Neural cell (in vitro differentiated cells): ENCODE measurements around the gene INPP5F. TPM values are rescaled to one million over a fixed set of nuclear protein-coding genes. Genes with fewer than 3 reads are reported as not detected.

Experiments used
- H2AFZ ChIP-seq: fragments of 200-600, 300-800 bp; sonication (generic), shearing (Covaris generic); 2 replicates; pipeline ENCODE4 v1.6.0; 2014; ENCODE audit warnings: low read depth, mild to moderate bottlenecking, antibody characterized with exemption, low read length, moderate library complexity
- H3F3A ChIP-seq: fragments of 200-600 bp; shearing (Covaris generic); 2 replicates; pipeline ENCODE4 v1.6.1; 2016; ENCODE audit warnings: mild to moderate bottlenecking, moderate library complexity, mixed read lengths, antibody characterized with exemption, low read length; ENCODE audit not compliant: insufficient read depth, poor library complexity, severe bottlenecking
- H3K27ac ChIP-seq: fragments of 200-600, 300-800 bp; sonication (generic), shearing (Covaris generic); 2 replicates; pipeline ENCODE4 v1.5.1; 2014; ENCODE audit warnings: mild to moderate bottlenecking, low read length, moderate library complexity
- H3K27me3 ChIP-seq: fragments of 300-800, 200-600 bp; sonication (generic), shearing (Covaris generic); 2 replicates; pipeline ENCODE4 v1.6.0; 2014; ENCODE audit warnings: mild to moderate bottlenecking, low read depth, low read length, moderate library complexity; ENCODE audit not compliant: insufficient read depth
- H3K36me3 ChIP-seq: fragments of 300-800, 200-600 bp; sonication (generic), shearing (Covaris generic); 2 replicates; pipeline ENCODE4 v1.5.1; 2014; ENCODE audit warnings: mild to moderate bottlenecking, antibody characterized with exemption, low read length, moderate library complexity; ENCODE audit not compliant: insufficient read depth
- H3K4me2 ChIP-seq: fragments of 300-800, 200-600 bp; sonication (generic), shearing (Covaris generic); 2 replicates; pipeline ENCODE4 v1.6.0; 2014; ENCODE audit warnings: mild to moderate bottlenecking, low read length
- H3K4me3 ChIP-seq: fragments of 300-800, 200-600 bp; sonication (generic), shearing (Covaris generic); 2 replicates; pipeline ENCODE4 v1.5.1; 2014; ENCODE audit warnings: mild to moderate bottlenecking, low read length, moderate library complexity
- H3K79me2 ChIP-seq: fragments of 200-600 bp; shearing (Covaris generic); replicated peaks from 2 replicates; pipeline ENCODE4 v1.6.0; 2014; ENCODE audit warnings: mild to moderate bottlenecking, low read length, moderate library complexity; ENCODE audit not compliant: insufficient read depth
- H3K9ac ChIP-seq: fragments of 300-800, 200-600 bp; sonication (generic), shearing (Covaris generic); 2 replicates; pipeline ENCODE4 v1.6.1; 2016; ENCODE audit warnings: mild to moderate bottlenecking, low read length, mixed read lengths
- H3K9me2 ChIP-seq: fragments of 200-600 bp; shearing (Covaris generic); 2 replicates; pipeline ENCODE4 v1.6.1; 2016; ENCODE audit warnings: mild to moderate bottlenecking, low read length, mixed read lengths; ENCODE audit not compliant: insufficient read depth
- H3K9me3 ChIP-seq: fragments of 200-600, 300-800 bp; sonication (generic), shearing (Covaris generic); 2 replicates; pipeline ENCODE4 v1.6.1; 2016; ENCODE audit warnings: mild to moderate bottlenecking, mixed run types, low read length, moderate library complexity, mixed read lengths
- H4K20me1 ChIP-seq: fragments of 200-600 bp; shearing (Covaris generic); 2 replicates; pipeline ENCODE4 v1.6.1; 2016; ENCODE audit warnings: mild to moderate bottlenecking, mixed run types; ENCODE audit not compliant: insufficient read depth
- EP300 ChIP-seq: fragments of 450-650 bp; conservative IDR thresholded peaks from 2 replicates; pipeline ENCODE4 v1.6.1; 2014; ENCODE audit warnings: antibody characterized with exemption, mild to moderate bottlenecking, moderate library complexity; ENCODE audit not compliant: poor library complexity, severe bottlenecking
- EZH2 ChIP-seq: fragments of 200-600, 300-800 bp; shearing (Covaris generic), sonication (generic); IDR thresholded peaks from 2 replicates; pipeline ENCODE4 v1.6.1; 2014; ENCODE audit warnings: antibody characterized with exemption, low read length, borderline replicate concordance, mild to moderate bottlenecking; ENCODE audit not compliant: insufficient read depth, poor library complexity, severe bottlenecking
- MXI1 ChIP-seq: fragments of 450-650 bp; conservative IDR thresholded peaks from 2 replicates; pipeline ENCODE4 v1.6.1; 2014; ENCODE audit warnings: antibody characterized with exemption, mild to moderate bottlenecking; ENCODE audit not compliant: poor library complexity, severe bottlenecking
- POLR2AphosphoS5 ChIP-seq: IDR thresholded peaks from 2 replicates; pipeline ENCODE4 v1.6.1; 2012
- RAD21 ChIP-seq: fragments of 450-650 bp; conservative IDR thresholded peaks from 2 replicates; pipeline ENCODE4 v1.6.1; 2014; ENCODE audit warnings: antibody characterized with exemption, mild to moderate bottlenecking, moderate library complexity
- REST ChIP-seq: IDR thresholded peaks from 2 replicates; pipeline ENCODE4 v1.6.1; 2012; ENCODE audit warnings: borderline replicate concordance
- SMC3 ChIP-seq: fragments of 450-650 bp; conservative IDR thresholded peaks from 2 replicates; pipeline ENCODE4 v1.6.1; 2014; ENCODE audit warnings: antibody characterized with exemption, mild to moderate bottlenecking, moderate library complexity; ENCODE audit not compliant: poor library complexity
- TAF1 ChIP-seq: IDR thresholded peaks from 2 replicates; pipeline ENCODE4 v1.6.1; 2012; ENCODE audit warnings: low read depth
- polyA plus RNA-seq: library from polyadenylated mRNA; depleted of rRNA; stranded (reverse); fragments of >200 nt; gene quantifications from 2 replicates; pipeline ENCODE4 v1.2.3, GENCODE V29; 2014
- TF ChIP-seq, protein P1 (sequence below): fragments of 450-650 bp; IDR thresholded peaks from 2 replicates; pipeline ENCODE4 v1.5.1; 2014; ENCODE audit warnings: antibody characterized with exemption, mild to moderate bottlenecking, moderate library complexity; ENCODE audit not compliant: poor library complexity, severe bottlenecking

INPP5F gene
- polyA plus RNA-seq, 1 donor from 2014 or later = 114 TPM

GRCh38 chr10:119703903-119704508, 21.8 kb upstream of the INPP5F start:
- Histone ChIP-seq H3K4me3 (no peak overlapping the region), H2AFZ (no peak overlapping the region), H3K9me2 (no peaks in the 10 kb centered on the region)

DNA sequence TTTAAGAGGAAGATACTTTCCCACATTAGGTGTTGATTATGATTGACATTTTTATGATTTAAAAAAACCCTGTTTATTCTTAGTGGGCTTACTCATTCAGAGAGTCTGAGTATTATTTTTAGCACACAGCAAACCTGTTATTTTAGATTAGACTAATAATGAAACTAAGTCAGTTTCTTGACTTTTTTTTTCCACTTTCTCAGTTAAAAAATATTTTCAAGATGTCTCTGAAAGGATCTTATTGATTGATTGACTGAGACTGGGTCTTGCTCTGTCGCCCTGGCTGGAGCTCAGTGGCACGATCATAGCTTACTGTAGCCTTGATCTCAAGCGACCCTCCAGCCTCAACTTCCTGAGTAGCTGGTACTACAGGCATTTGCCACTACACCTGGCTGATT, 20.4 kb upstream of the INPP5F start:
- no peaks in the 10 kb centered on the region for H3F3A ChIP-seq
- no peaks in the 10 kb centered on the region for H3K9me2 ChIP-seq
- H3K36me3 ChIP-seq = no peaks in the 10 kb centered on the region
- H3K27ac ChIP-seq = no peak overlapping the region
- H4K20me1 ChIP-seq = no peaks in the 10 kb centered on the region
- H2AFZ ChIP-seq = no peak overlapping the region
- H3K9me3 ChIP-seq = no peaks in the 10 kb centered on the region
- no peak overlapping the region for H3K4me2 ChIP-seq
- no peak overlapping the region for H3K4me3 ChIP-seq
- TF ChIP-seq POLR2AphosphoS5 (no peak), EP300 (no peak), REST (no peak), EZH2 (no peak), RAD21 (no peak), TAF1 (no peak)
- TF ChIP-seq, protein P1, sequence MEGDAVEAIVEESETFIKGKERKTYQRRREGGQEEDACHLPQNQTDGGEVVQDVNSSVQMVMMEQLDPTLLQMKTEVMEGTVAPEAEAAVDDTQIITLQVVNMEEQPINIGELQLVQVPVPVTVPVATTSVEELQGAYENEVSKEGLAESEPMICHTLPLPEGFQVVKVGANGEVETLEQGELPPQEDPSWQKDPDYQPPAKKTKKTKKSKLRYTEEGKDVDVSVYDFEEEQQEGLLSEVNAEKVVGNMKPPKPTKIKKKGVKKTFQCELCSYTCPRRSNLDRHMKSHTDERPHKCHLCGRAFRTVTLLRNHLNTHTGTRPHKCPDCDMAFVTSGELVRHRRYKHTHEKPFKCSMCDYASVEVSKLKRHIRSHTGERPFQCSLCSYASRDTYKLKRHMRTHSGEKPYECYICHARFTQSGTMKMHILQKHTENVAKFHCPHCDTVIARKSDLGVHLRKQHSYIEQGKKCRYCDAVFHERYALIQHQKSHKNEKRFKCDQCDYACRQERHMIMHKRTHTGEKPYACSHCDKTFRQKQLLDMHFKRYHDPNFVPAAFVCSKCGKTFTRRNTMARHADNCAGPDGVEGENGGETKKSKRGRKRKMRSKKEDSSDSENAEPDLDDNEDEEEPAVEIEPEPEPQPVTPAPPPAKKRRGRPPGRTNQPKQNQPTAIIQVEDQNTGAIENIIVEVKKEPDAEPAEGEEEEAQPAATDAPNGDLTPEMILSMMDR = no peak
- no peaks in the 10 kb centered on the region for H3K27me3 ChIP-seq
- no peaks in the 10 kb centered on the region for H3K79me2 ChIP-seq
- H3K9ac ChIP-seq = no peak overlapping the region

More at GRCh38 chr10:119703903-119704508, 21.8 kb upstream of the INPP5F start:
- Histone ChIP-seq H3K27me3 (no peaks in the 10 kb centered on the region), H3F3A (no peaks in the 10 kb centered on the region), H3K27ac (no peak overlapping the region), H3K4me2 (no peak overlapping the region), H3K36me3 (no peaks in the 10 kb centered on the region), H3K79me2 (no peaks in the 10 kb centered on the region), H3K9me3 (no peaks in the 10 kb centered on the region), H4K20me1 (no peaks in the 10 kb centered on the region), H3K9ac (no peak overlapping the region)
- no peak for TF ChIP-seq POLR2AphosphoS5
- TF ChIP-seq, protein P1 = no peak
- TF ChIP-seq SMC3 = no peak
- TF ChIP-seq EZH2 = no peak
- TF ChIP-seq TAF1 = no peak
- no peak for TF ChIP-seq RAD21
- no peak for TF ChIP-seq REST
- no peak for TF ChIP-seq EP300
- no peak for TF ChIP-seq MXI1
